Measurements from ENCODE around the gene PIH1D2. TPM values are rescaled to one million over a fixed set of nuclear protein-coding genes. Genes with fewer than 3 reads are reported as not detected.
"Not testable (repeated sequence)": the region's sequence is repeated elsewhere in the genome, so short reads cannot be mapped to it uniquely, and the experiment has no call there.

The PIH1D2 gene
- total and polyA plus RNA-seq, 8 donors: 0.55 to 12.5 (median 3.1) TPM; not detected in 2

DNA sequence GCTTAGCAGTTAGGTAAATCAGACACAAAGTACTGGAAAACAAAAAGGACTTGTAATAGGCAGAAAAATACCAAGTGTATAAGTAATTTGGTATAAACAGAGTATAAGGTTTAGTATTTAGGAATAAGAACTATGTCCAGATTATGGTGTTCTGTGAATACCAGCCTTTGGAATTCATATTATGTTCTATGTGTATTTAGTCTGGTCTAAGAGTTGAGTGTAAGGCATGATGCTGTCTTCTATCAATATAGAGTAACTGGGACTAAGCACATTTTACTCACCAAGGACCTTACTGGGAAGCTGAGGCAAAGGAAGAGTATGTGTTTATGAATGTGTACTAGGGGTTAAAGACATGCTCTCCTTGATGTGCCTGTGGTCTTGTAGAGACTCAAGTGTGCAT is 22.4 kb upstream of the PIH1D2 start:
- H3K36me3 ChIP-seq: peaks cover 22 to 78% (median 76%) of the 10 kb centered on the region in 4 donors
- peaks cover 0 to 9% (median 0%) of the 10 kb centered on the region in 4 donors for H3K4me1 ChIP-seq
- intact Hi-C loops (cut with DNase I; ENCODE audit: low total_unique reads): no loop called here
- no peak for DNase-seq
- H3K9me3 ChIP-seq: no peaks in the 10 kb centered on the region
- H3K4me3 ChIP-seq: no peak overlapping the region
- TF ChIP-seq, protein P1, sequence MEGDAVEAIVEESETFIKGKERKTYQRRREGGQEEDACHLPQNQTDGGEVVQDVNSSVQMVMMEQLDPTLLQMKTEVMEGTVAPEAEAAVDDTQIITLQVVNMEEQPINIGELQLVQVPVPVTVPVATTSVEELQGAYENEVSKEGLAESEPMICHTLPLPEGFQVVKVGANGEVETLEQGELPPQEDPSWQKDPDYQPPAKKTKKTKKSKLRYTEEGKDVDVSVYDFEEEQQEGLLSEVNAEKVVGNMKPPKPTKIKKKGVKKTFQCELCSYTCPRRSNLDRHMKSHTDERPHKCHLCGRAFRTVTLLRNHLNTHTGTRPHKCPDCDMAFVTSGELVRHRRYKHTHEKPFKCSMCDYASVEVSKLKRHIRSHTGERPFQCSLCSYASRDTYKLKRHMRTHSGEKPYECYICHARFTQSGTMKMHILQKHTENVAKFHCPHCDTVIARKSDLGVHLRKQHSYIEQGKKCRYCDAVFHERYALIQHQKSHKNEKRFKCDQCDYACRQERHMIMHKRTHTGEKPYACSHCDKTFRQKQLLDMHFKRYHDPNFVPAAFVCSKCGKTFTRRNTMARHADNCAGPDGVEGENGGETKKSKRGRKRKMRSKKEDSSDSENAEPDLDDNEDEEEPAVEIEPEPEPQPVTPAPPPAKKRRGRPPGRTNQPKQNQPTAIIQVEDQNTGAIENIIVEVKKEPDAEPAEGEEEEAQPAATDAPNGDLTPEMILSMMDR (IDR thresholded peaks at IDR 0.05): no peak
- TF ChIP-seq POLR2AphosphoS5 (IDR thresholded peaks at IDR 0.05) (no peak), EP300 (IDR thresholded peaks at IDR 0.05) (no peak), POLR2A (IDR thresholded peaks at IDR 0.05) (no peak)
- no peak overlapping the region for H3K27ac ChIP-seq
- H3K27me3 ChIP-seq: no peaks in the 10 kb centered on the region

DNA sequence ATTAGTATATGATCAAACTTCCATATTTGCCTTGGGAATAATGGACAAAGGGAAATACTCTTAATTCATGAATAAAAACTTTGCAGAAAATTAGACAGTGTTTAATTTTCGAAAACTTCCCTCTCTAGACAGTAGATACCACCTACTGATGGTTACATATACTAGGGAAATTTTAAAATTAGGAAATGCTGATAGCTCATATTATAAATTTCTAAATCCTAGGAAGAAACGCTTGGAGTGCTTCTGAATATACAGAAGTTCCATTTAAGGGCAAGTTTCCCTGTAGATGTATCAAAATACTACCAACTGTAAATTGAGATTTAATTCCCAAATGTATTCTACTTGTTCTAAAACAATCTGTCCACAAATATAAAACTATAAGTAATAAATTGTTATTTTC is 21.5 kb upstream of the PIH1D2 start:
- H3K27ac ChIP-seq; H3K9me3 ChIP-seq; intact Hi-C loops (cut with DNase I; ENCODE audit: low total_unique reads); H3K4me1 ChIP-seq; H3K4me3 ChIP-seq; DNase-seq; H3K27me3 ChIP-seq: not testable (repeated sequence)
- 90 to 98% (median 95%) methylated on average over 2 of the region's 2 CpGs for WGBS, 5 donors
- peaks cover 30 to 87% (median 85%) of the 10 kb centered on the region in 4 donors for H3K36me3 ChIP-seq

DNA sequence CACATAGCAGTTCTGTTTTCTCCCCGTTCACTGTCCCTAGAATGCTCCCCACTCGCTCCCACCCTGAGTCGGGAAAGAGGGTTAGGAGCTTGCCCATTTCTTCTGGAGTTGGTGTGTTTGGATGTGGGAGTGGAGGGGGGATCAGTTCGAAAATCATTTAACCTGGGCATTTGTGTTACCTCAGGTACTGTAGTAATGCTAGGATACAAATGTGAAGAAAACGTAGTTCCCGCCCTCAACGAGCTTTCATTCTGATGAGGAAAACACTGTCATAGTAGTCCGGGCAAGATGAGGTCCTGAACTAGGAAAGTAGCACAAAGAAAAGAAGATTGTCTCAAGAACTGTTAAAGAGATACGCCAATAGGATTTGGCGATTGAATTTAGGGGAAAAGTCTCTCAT is 13.4 kb upstream of the PIH1D2 start:
- TF ChIP-seq POLR2AphosphoS5 (IDR thresholded peaks at IDR 0.05) (no peak), POLR2A (IDR thresholded peaks at IDR 0.05) (no peak), EP300 (IDR thresholded peaks at IDR 0.05) (no peak)
- TF ChIP-seq, protein P1 (IDR thresholded peaks at IDR 0.05): no peak
- H3K27me3 ChIP-seq: no peaks in the 10 kb centered on the region
- peaks cover 37 to 76% (median 74%) of the 10 kb centered on the region in 4 donors for H3K36me3 ChIP-seq
- H3K27ac ChIP-seq: peak overlapping the region; percentile 79 to 86 (median 85)
- H3K9me3 ChIP-seq: no peaks in the 10 kb centered on the region
- WGBS, 5 donors: 14 to 16% (median 15%) methylated on average over 10 of the region's 10 CpGs
- H3K4me3 ChIP-seq: peak overlapping the region; percentile 73 to 94 (median 82)
- intact Hi-C loops (cut with DNase I; ENCODE audit: low total_unique reads): no loop called here
- peaks cover 30 to 48% (median 40%) of the 10 kb centered on the region in 4 donors for H3K4me1 ChIP-seq
- peak in 1 of 2 donors; percentile 14 for DNase-seq

DNA sequence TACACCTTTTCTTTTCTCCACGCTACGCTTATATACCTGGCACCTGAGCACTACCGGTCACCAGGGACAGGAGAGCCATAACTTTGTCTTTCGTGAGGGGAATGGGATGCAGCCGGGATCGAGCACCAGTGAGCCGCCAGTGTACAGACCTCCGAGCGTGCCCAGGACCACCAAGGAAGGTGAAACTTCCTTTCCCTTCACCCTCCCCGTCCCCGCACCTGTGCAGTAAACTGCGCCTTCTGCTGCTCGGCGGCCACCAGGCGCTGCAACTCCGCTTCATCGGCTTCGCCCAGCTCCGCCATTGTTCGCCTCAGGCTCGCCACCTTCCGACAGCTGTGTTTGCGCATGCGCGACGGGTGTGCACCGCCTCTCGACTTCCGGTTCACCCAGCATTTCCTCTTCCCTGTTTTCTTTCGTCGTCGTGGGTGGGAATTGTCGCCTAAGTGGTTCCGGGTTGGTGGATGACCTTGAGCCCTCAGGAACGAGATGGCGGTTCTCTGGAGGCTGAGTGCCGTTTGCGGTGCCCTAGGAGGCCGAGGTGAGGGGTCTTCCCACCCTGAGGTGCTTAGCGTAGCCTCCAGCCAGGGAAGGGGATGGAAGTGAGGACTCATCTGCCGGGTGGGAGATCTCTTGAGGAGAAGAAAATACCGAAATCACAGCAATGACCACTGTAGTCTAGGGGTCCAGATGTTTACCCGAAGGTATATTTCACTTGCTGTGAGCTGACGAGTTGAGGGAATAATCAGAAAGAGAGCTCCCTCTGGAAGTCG is 12.8 kb upstream of the PIH1D2 start, which contains the start of the genes SDHD and TIMM8B:
TSS of gene SDHD (plus strand) at position 452 of the 770 bp plus-strand sequence. CDS start at position 487, 35 bp downstream.
TSS of gene TIMM8B (minus strand) at position 335 of the 770 bp plus-strand sequence. CDS start at position 302, 33 bp downstream.
- H3K9me3 ChIP-seq: no peaks in the 10 kb centered on the region
- H3K27me3 ChIP-seq: no peaks in the 10 kb centered on the region
- peak; percentile 95 to 99 for DNase-seq
- TF ChIP-seq POLR2A (IDR thresholded peaks at IDR 0.05): no peak
- TF ChIP-seq POLR2AphosphoS5 (IDR thresholded peaks at IDR 0.05): peak; percentile 79 to 97 (median 82)
- TF ChIP-seq, protein P1 (IDR thresholded peaks at IDR 0.05): peak in 2 of 7 experiments; percentile 8 to 34
- no peak for TF ChIP-seq EP300 (IDR thresholded peaks at IDR 0.05)
- 0 to 1% (median 0%) methylated on average over 42 to 45 of the region's 45 CpGs for WGBS, 5 donors
- H3K27ac ChIP-seq: peak within 1 kb of the TSS; percentile 79 to 86 (median 85)
- peak within 1 kb of the TSS; percentile 73 to 94 (median 82) for H3K4me3 ChIP-seq
- H3K4me1 ChIP-seq: peaks cover 30 to 48% (median 40%) of the 10 kb centered on the region in 4 donors
- intact Hi-C loops (cut with DNase I; ENCODE audit: low total_unique reads): no loop called here
- H3K36me3 ChIP-seq: peaks cover 34 to 76% (median 74%) of the 10 kb centered on the region in 4 donors

All from stomach (tissue), 9 donors.